ENCODE measurements around the gene SSBP3. TPM values are rescaled to one million over a fixed set of nuclear protein-coding genes. Genes with fewer than 3 reads are reported as not detected.

Gene SSBP3
- total RNA-seq, 4 donors from 2014 or later = 28.7 to 162 (median 37.0) TPM

- Histone ChIP-seq H3K36me3 (no peaks in the 10 kb centered on the region), H3K9me3 (no peaks in the 10 kb centered on the region), H3K27me3 (no peaks in the 10 kb centered on the region), H3K4me1 (peaks cover 0 to 25% (median 5%) of the 10 kb centered on the region in 4 donors), H3K4me3 (no peak overlapping the region), H3K27ac (no peak overlapping the region)
- intact Hi-C loops (cut with DNase I; ENCODE audit: low total_unique reads) (no loop called here), in situ Hi-C loops (cut with MboI; ENCODE audit: low pct_ligation_motif_present in 1 of 4, low pct_unique_long_range_greater_than_20kb in 1 of 4, low sequenced_read_pairs in 3 of 4) (loop anchor here in 1 of 4 donors (10.0 kb wide), 1 partner anchor 69 kb away; no protein-coding TSS in a partner anchor)
- TF ChIP-seq CTCF (IDR thresholded peaks at IDR 0.05) = no peak
- TF ChIP-seq POLR2AphosphoS5 (IDR thresholded peaks at IDR 0.05) = no peak
- TF ChIP-seq POLR2A (IDR thresholded peaks at IDR 0.05) = no peak
- TF ChIP-seq EP300 (IDR thresholded peaks at IDR 0.05; ENCODE audit: low read depth) = no peak
- 96% methylated on average over 3 of the region's 3 CpGs; no CpG with 5 or more reads in 1 of the 2 donors for WGBS, 2 donors (ENCODE audit: low coverage in 1 of 2)
- DNase-seq = no peak
Measured at GRCh38 chr1:54415533-54415932, 9.3 kb upstream of the SSBP3 start.

- TF ChIP-seq EP300 (IDR thresholded peaks at IDR 0.05; ENCODE audit: low read depth) (no peak), POLR2AphosphoS5 (IDR thresholded peaks at IDR 0.05) (no peak), CTCF (IDR thresholded peaks at IDR 0.05) (no peak)
- Histone ChIP-seq H3K36me3 (no peaks in the 10 kb centered on the region), H3K4me3 (no peak overlapping the region), H3K4me1 (peaks cover 15 to 42% (median 17%) of the 10 kb centered on the region in 4 donors), H3K27me3 (no peaks in the 10 kb centered on the region), H3K9me3 (no peaks in the 10 kb centered on the region), H3K27ac (peak overlapping the region in 1 of 4 donors; percentile 17)
- no peak for DNase-seq
- 87% methylated on average over 4 of the region's 4 CpGs; no CpG with 5 or more reads in 1 of the 2 donors for WGBS, 2 donors (ENCODE audit: low coverage in 1 of 2)
- in situ Hi-C loops (cut with MboI; ENCODE audit: low pct_ligation_motif_present in 1 of 4, low pct_unique_long_range_greater_than_20kb in 1 of 4, low sequenced_read_pairs in 3 of 4) = loop anchor here in 1 of 4 donors (10.0 kb wide), 1 partner anchor 71 kb away; no protein-coding TSS in a partner anchor
- intact Hi-C loops (cut with DNase I; ENCODE audit: low total_unique reads) = no loop called here
Measured at GRCh38 chr1:54413732-54414131, 7.5 kb upstream of the SSBP3 start.

GRCh38 chr1:54413295-54413694, 7.1 kb upstream of the SSBP3 start:
- H3K4me3 ChIP-seq = no peak overlapping the region
- DNase-seq = peak; percentile 57
- H3K36me3 ChIP-seq = no peaks in the 10 kb centered on the region
- intact Hi-C loops (cut with DNase I; ENCODE audit: low total_unique reads) (no loop called here), in situ Hi-C loops (cut with MboI; ENCODE audit: low pct_ligation_motif_present in 1 of 4, low pct_unique_long_range_greater_than_20kb in 1 of 4, low sequenced_read_pairs in 3 of 4) (loop anchor here in 1 of 4 donors (10.0 kb wide), 1 partner anchor 72 kb away; no protein-coding TSS in a partner anchor)
- peak overlapping the region; percentile 1 to 38 (median 24) for H3K27ac ChIP-seq
- no peaks in the 10 kb centered on the region for H3K27me3 ChIP-seq
- WGBS, 2 donors (ENCODE audit: low coverage in 1 of 2) = 20 to 34% methylated on average over 1 to 2 of the region's 2 CpGs
- H3K4me1 ChIP-seq = peaks cover 18 to 44% (median 20%) of the 10 kb centered on the region in 4 donors
- no peaks in the 10 kb centered on the region for H3K9me3 ChIP-seq
- TF ChIP-seq POLR2A (IDR thresholded peaks at IDR 0.05) (no peak), EP300 (IDR thresholded peaks at IDR 0.05; ENCODE audit: low read depth) (no peak), CTCF (IDR thresholded peaks at IDR 0.05) (no peak), POLR2AphosphoS5 (IDR thresholded peaks at IDR 0.05) (no peak)

GRCh38 chr1:54410359-54410758, 4.2 kb upstream of the SSBP3 start:
- Histone ChIP-seq H3K27ac (peak overlapping the region in 3 of 4 donors; percentile 99), H3K9me3 (no peaks in the 10 kb centered on the region), H3K4me3 (no peak overlapping the region), H3K4me1 (peaks cover 22 to 32% (median 24%) of the 10 kb centered on the region in 4 donors), H3K36me3 (no peaks in the 10 kb centered on the region), H3K27me3 (no peaks in the 10 kb centered on the region)
- in situ Hi-C loops (cut with MboI; ENCODE audit: low pct_ligation_motif_present in 1 of 4, low pct_unique_long_range_greater_than_20kb in 1 of 4, low sequenced_read_pairs in 3 of 4) (loop anchor here in 1 of 4 donors (10.0 kb wide), 1 partner anchor 74 kb away; no protein-coding TSS in a partner anchor), intact Hi-C loops (cut with DNase I; ENCODE audit: low total_unique reads) (no loop called here)
- TF ChIP-seq EP300 (IDR thresholded peaks at IDR 0.05; ENCODE audit: low read depth) = no peak
- no peak for TF ChIP-seq CTCF (IDR thresholded peaks at IDR 0.05)
- no peak for TF ChIP-seq POLR2A (IDR thresholded peaks at IDR 0.05)
- no peak for TF ChIP-seq POLR2AphosphoS5 (IDR thresholded peaks at IDR 0.05)
- no peak for DNase-seq
- 80 to 93% methylated on average over 3 to 9 of the region's 9 CpGs for WGBS, 2 donors (ENCODE audit: low coverage in 1 of 2)
